ENCODE data around the gene CD6. TPM values are rescaled to one million over a fixed set of nuclear protein-coding genes. Genes with fewer than 3 reads are reported as not detected.

The CD6 gene
- total RNA-seq, 1 experiment from 2014 or later: not detected

DNA sequence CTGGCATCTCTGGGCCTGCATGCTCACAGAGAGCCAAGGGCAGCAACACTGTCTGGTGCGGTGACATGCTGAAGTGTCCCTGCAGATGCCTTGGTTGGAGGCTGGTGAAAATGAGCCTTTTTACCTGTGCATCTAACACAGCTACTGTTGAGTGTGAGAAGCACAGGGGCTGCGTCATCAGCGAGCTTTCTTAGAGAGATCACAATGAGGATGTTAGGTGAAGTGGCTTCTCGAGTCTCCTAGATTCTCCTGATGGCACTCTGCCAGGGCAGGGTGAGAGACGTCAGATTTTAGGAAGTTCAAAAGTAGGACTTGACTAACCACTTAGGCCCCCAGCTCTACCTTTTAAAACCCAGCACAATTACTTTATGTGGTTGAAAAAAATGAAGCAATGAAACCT is 15.9 kb upstream of the CD6 start:
- no peak overlapping the region for H3K27ac ChIP-seq (ENCODE audit: insufficient read length, low read depth, low read length)
- no peak overlapping the region for H2AK5ac ChIP-seq (ENCODE audit: insufficient read length, low read length)
- no peaks in the 10 kb centered on the region for H3K79me1 ChIP-seq (ENCODE audit: insufficient read depth, low read depth, low read length, poor library complexity, severe bottlenecking)
- no peaks in the 10 kb centered on the region; the same call in 1 of the 2 replicates for H3K27me3 ChIP-seq (ENCODE audit: insufficient read depth, low read length)
- TF ChIP-seq, protein P1, sequence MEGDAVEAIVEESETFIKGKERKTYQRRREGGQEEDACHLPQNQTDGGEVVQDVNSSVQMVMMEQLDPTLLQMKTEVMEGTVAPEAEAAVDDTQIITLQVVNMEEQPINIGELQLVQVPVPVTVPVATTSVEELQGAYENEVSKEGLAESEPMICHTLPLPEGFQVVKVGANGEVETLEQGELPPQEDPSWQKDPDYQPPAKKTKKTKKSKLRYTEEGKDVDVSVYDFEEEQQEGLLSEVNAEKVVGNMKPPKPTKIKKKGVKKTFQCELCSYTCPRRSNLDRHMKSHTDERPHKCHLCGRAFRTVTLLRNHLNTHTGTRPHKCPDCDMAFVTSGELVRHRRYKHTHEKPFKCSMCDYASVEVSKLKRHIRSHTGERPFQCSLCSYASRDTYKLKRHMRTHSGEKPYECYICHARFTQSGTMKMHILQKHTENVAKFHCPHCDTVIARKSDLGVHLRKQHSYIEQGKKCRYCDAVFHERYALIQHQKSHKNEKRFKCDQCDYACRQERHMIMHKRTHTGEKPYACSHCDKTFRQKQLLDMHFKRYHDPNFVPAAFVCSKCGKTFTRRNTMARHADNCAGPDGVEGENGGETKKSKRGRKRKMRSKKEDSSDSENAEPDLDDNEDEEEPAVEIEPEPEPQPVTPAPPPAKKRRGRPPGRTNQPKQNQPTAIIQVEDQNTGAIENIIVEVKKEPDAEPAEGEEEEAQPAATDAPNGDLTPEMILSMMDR (conservative IDR thresholded peaks at IDR 0.05): no peak
- no peak overlapping the region for H3K4ac ChIP-seq (ENCODE audit: low read depth, low read length)
- H3T11ph ChIP-seq (ENCODE audit: low read length): no peak overlapping the region
- Mint-ChIP-seq H3K27ac (no peak overlapping the region), H3K9me3 (no peaks in the 10 kb centered on the region), H3K27me3 (ENCODE audit: low read depth) (peaks cover 48% of the 10 kb centered on the region), H3K4me1 (peaks cover 10 to 14% of the 10 kb centered on the region in 2 experiments), H3K4me3 (no peak overlapping the region; a peak in 1 of 5 replicates), H3K36me3 (ENCODE audit: insufficient read depth in 1 of 3, low read depth in 3 of 3) (no peaks in the 10 kb centered on the region; a peak in 1 of 7 replicates)
- H2BK120ac ChIP-seq (ENCODE audit: low read depth, low read length, poor library complexity, severe bottlenecking): no peak overlapping the region
- H3K9me3 ChIP-seq (ENCODE audit: control insufficient read depth, low read depth, low read length): no peaks in the 10 kb centered on the region
- H4K91ac ChIP-seq (ENCODE audit: insufficient read length, low read depth, low read length): no peak overlapping the region
- H4K5ac ChIP-seq (ENCODE audit: insufficient read length, low read depth, low read length): no peak overlapping the region
- no peak overlapping the region for H3K9ac ChIP-seq (ENCODE audit: extremely low read depth, insufficient read length, low read length)
- no peak overlapping the region for H2BK20ac ChIP-seq (ENCODE audit: low read depth, low read length, poor library complexity, severe bottlenecking)
- H3K79me2 ChIP-seq (ENCODE audit: insufficient read depth, low read length): no peaks in the 10 kb centered on the region
- no peak for DNase-seq
- WGBS (ENCODE audit: extremely low coverage, insufficient read length, low lambda C conversion rate): no CpG with 5 or more reads among the region's 5 CpGs
- no peaks in the 10 kb centered on the region for H4K20me1 ChIP-seq (ENCODE audit: control insufficient read depth, insufficient read depth, insufficient read length)
- no peak overlapping the region for H2BK15ac ChIP-seq (ENCODE audit: low read depth, low read length)
- H3K4me2 ChIP-seq (ENCODE audit: insufficient read depth, insufficient read length, low read length): no peak overlapping the region
- H3K4me1 ChIP-seq (ENCODE audit: insufficient read depth, low read length): no peaks in the 10 kb centered on the region
- no peak overlapping the region for H3K56ac ChIP-seq (ENCODE audit: insufficient read length, low read depth, low read length)
- peaks cover 15% of the 10 kb centered on the region for H3K23me2 ChIP-seq (ENCODE audit: insufficient read length, low read depth, low read length, poor library complexity, severe bottlenecking)
- H3K18ac ChIP-seq (ENCODE audit: insufficient read length, low read depth, low read length): no peak overlapping the region
- no peak overlapping the region for H2BK12ac ChIP-seq (ENCODE audit: insufficient read length, low read depth, low read length)
- no peak overlapping the region for H4K8ac ChIP-seq (replicated peaks; ENCODE audit: insufficient read length, low read depth, low read length)
- no peak overlapping the region for H3K23ac ChIP-seq (ENCODE audit: insufficient read length, low read depth, low read length)
- no peak overlapping the region for H2BK5ac ChIP-seq (ENCODE audit: insufficient read length, low read length)
- no peak overlapping the region for H3K14ac ChIP-seq (ENCODE audit: insufficient read depth, low read length)
- H2AFZ ChIP-seq (ENCODE audit: low read length): no peak overlapping the region

All from H9 (cell line).